HEK293T (cell line): ENCODE data around the gene RING1.

Source experiments
- CTCF ChIA-PET: fragments of 350-600 bp; formaldehyde crosslinking; extraction: SDS; loops from one replicate; lab custom pipeline; 2021; ENCODE audit warnings: antibody characterized with exemption, inconsistent platforms; lab: Yijun Ruan, JAX
- POLR2A ChIA-PET: fragments of 350-600 bp; formaldehyde crosslinking; extraction: SDS; loops from one replicate; lab custom pipeline; 2020; ENCODE audit warnings: antibody characterized with exemption, inconsistent platforms; lab: Yijun Ruan, JAX
- DNase-seq: peaks from one replicate; pipeline ENCODE4 v3.0.0; 2012; ENCODE audit warnings: mixed read lengths; ENCODE audit errors: extremely low spot score
- ARNT ChIP-seq: fragments of 450-650 bp; IDR thresholded peaks from 2 replicates; pipeline ENCODE4 v1.6.1; 2017; ENCODE audit warnings: mild to moderate bottlenecking
- BHLHE40 ChIP-seq: fragments of 450-650 bp; IDR thresholded peaks from 2 replicates; pipeline ENCODE4 v1.6.1; 2016; ENCODE audit warnings: mild to moderate bottlenecking, moderate library complexity, borderline replicate concordance
- CTBP1 ChIP-seq: fragments of 450-650 bp; IDR thresholded peaks from 2 replicates; pipeline ENCODE4 v1.6.1; 2016; ENCODE audit warnings: borderline replicate concordance
- ELF4 ChIP-seq: fragments of 450-650 bp; IDR thresholded peaks from 2 replicates; pipeline ENCODE4 v1.6.1; 2017; ENCODE audit warnings: antibody characterized with exemption
- FOXA1 ChIP-seq: fragments of 450-650 bp; IDR thresholded peaks from 2 replicates; pipeline ENCODE4 v1.6.1; 2016; ENCODE audit warnings: mild to moderate bottlenecking
- FOXK2 ChIP-seq: fragments of 450-650 bp; IDR thresholded peaks from 2 replicates; pipeline ENCODE4 v1.6.1; 2016; ENCODE audit warnings: mild to moderate bottlenecking
- FOXM1 ChIP-seq: fragments of 450-650 bp; IDR thresholded peaks from 2 replicates; pipeline ENCODE4 v1.6.1; 2017; ENCODE audit warnings: mild to moderate bottlenecking, borderline replicate concordance
- HDGF ChIP-seq: fragments of 450-650 bp; IDR thresholded peaks from 2 replicates; pipeline ENCODE4 v1.6.1; 2017; ENCODE audit warnings: antibody characterized with exemption, borderline replicate concordance
- L3MBTL2 ChIP-seq: fragments of 450-650 bp; conservative IDR thresholded peaks from 2 replicates; pipeline ENCODE4 v1.6.1; 2016; ENCODE audit warnings: mild to moderate bottlenecking
- LEF1 ChIP-seq: fragments of 450-650 bp; IDR thresholded peaks from 2 replicates; pipeline ENCODE4 v1.6.1; 2017; ENCODE audit warnings: mild to moderate bottlenecking, borderline replicate concordance
- NFRKB ChIP-seq: fragments of 450-650 bp; IDR thresholded peaks from 2 replicates; pipeline ENCODE4 v1.6.1; 2016; ENCODE audit warnings: mild to moderate bottlenecking, moderate library complexity
- PKNOX1 ChIP-seq: fragments of 450-650 bp; IDR thresholded peaks from 2 replicates; pipeline ENCODE4 v1.6.1; 2016
- SP1 ChIP-seq: fragments of 450-650 bp; IDR thresholded peaks from 2 replicates; pipeline ENCODE4 v1.6.1; 2017
- SUZ12 ChIP-seq: fragments of 450-650 bp; IDR thresholded peaks from 2 replicates; pipeline ENCODE4 v1.6.1; 2016; ENCODE audit warnings: mild to moderate bottlenecking
- TARDBP ChIP-seq: fragments of 450-650 bp; IDR thresholded peaks from 2 replicates; pipeline ENCODE4 v1.6.1; 2016
- ZNF384 ChIP-seq: fragments of 450-650 bp; IDR thresholded peaks from 2 replicates; pipeline ENCODE4 v1.6.1; 2016

RING1 gene

GRCh38 chr6:33208091-33208967 lies at the start of gene RING1:
TSS of gene RING1 (plus strand) at chr6:33208500. CDS start at chr6:33208823, 323 bp downstream.
- DNase-seq: peak; percentile 89
- ChIA-PET CTCF (no interaction called here), POLR2A (interaction anchor here (0.6 to 5.8 kb wide), 21 partner anchors 8 to 91 kb away, joined by 3 to 64 read pairs (median 5); partner anchors contain the start of genes B3GALT4, RPS18 and VPS52)
- TF ChIP-seq ZNF384 (no peak), FOXA1 (no peak), HDGF (no peak), CTBP1 (no peak), NFRKB (no peak), FOXM1 (peak; percentile 24; the same call in 1 of the 2 replicates), SUZ12 (no peak), TARDBP (peak; percentile 95), BHLHE40 (no peak), SP1 (no peak), L3MBTL2 (no peak), ARNT (no peak), FOXK2 (no peak), ELF4 (no peak), LEF1 (0 out of 2 replicates have a peak, but pooled peaks have one; percentile 55), PKNOX1 (no peak)

- CTCF ChIA-PET: interaction anchor here (1.1 to 1.6 kb wide), 3 partner anchors 11 to 89 kb away, joined by 4 to 5 read pairs (median 4); no protein-coding TSS in a partner anchor
- POLR2A ChIA-PET: interaction anchor here (1.9 kb wide), 1 partner anchor 89 kb away, joined by 4 read pairs; no protein-coding TSS in a partner anchor
- no peak for TF ChIP-seq L3MBTL2
- no peak for TF ChIP-seq SP1
- TF ChIP-seq ARNT: no peak
- TF ChIP-seq ZNF384: no peak
- no peak for TF ChIP-seq NFRKB
- TF ChIP-seq FOXM1: no peak
- TF ChIP-seq FOXA1: no peak
- TF ChIP-seq TARDBP: no peak
- TF ChIP-seq PKNOX1: no peak
- no peak for TF ChIP-seq CTBP1
- TF ChIP-seq FOXK2: no peak
- TF ChIP-seq SUZ12: no peak
- no peak for TF ChIP-seq BHLHE40
- TF ChIP-seq ELF4: no peak
- TF ChIP-seq HDGF: no peak
- TF ChIP-seq LEF1: no peak
Measured at GRCh38 chr6:33160096-33160495, 48.2 kb upstream of the RING1 start.

GRCh38 chr6:33160728-33161344 lies 47.5 kb upstream of the RING1 start:
- DNase-seq: no peak
- ChIA-PET CTCF (interaction anchor here (1.1 to 1.8 kb wide), 4 partner anchors 12 to 88 kb away, joined by 4 to 6 read pairs (median 4); no protein-coding TSS in a partner anchor), POLR2A (interaction anchor here (1.6 to 2.0 kb wide), 4 partner anchors 7 to 88 kb away, joined by 4 to 7 read pairs (median 4); partner anchors contain the start of gene RING1)
- TF ChIP-seq BHLHE40 (no peak), TARDBP (no peak), ZNF384 (no peak), NFRKB (no peak), ELF4 (no peak), SP1 (no peak), LEF1 (no peak), CTBP1 (no peak), FOXM1 (no peak), SUZ12 (no peak), ARNT (no peak), L3MBTL2 (no peak), PKNOX1 (no peak), FOXA1 (no peak), FOXK2 (no peak), HDGF (no peak)

More at GRCh38 chr6:33160096-33160495, 48.2 kb upstream of the RING1 start:
- DNase-seq: no peak

- POLR2A ChIA-PET: interaction anchor here (1.1 to 2.0 kb wide), 5 partner anchors 8 to 88 kb away, joined by 3 to 7 read pairs (median 5); partner anchors contain the start of gene RING1
- DNase-seq: peak; percentile 89
- no peak for TF ChIP-seq BHLHE40
- TF ChIP-seq L3MBTL2: peak; percentile 82
- CTCF ChIA-PET: interaction anchor here (0.6 to 1.8 kb wide), 4 partner anchors 12 to 87 kb away, joined by 3 to 6 read pairs (median 4); no protein-coding TSS in a partner anchor
Measured at GRCh38 chr6:33161354-33162331, 46.7 kb upstream of the RING1 start.
